SKM-1 treated with dmso at 0.1 percent for 144 hours (cell line): ENCODE measurements around the gene NAT8.
"Not testable (repeated sequence)": the region's sequence is repeated elsewhere in the genome, so short reads cannot be mapped to it uniquely, and the experiment has no call there.

Source experiments
- DNase-seq: peaks from one replicate; lab custom pipeline; 2025; ENCODE audit not compliant: unreplicated experiment; lab: John Stamatoyannopoulos, UW

NAT8 gene, protein sequence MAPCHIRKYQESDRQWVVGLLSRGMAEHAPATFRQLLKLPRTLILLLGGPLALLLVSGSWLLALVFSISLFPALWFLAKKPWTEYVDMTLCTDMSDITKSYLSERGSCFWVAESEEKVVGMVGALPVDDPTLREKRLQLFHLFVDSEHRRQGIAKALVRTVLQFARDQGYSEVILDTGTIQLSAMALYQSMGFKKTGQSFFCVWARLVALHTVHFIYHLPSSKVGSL

GRCh38 chr2:73642338-73643018 is at the start of gene NAT8:
TSS of gene NAT8 (minus strand) at chr2:73642422. CDS start at chr2:73641628, 794 bp downstream.
- no peak for DNase-seq

DNA sequence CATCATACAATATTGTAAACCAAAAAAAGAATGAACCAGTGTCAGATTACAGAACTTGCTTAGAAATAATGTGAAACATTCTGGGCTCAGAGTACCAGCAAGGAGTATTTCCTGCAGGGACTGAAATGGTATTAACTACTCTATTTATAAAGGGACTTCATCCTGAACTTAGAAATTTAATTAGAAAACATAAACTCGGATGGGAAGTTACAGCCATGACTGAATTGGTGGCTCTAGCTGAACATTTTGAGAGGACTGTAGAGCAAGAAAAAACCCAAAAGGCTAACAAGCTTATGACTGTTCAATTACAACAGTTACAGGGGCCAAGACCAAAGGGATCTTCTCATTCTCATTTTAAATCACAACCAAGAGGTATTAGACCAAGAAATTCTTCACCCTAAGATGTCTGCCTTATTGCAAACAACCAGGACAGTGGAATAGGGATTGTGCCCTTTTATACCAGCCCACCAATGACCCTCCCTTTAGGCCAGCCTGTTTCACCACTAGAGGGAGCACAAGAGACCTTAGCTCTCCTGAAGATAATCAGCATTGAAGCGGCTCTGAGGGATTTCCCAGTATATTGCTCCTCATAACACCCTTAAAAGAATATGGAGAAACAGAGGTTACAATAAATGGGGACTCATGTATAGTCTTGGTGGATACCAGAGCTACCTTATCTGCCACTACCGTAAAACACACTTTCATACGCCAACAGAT is 48.3 kb upstream of the NAT8 start:
- DNase-seq: not testable (repeated sequence)

DNA sequence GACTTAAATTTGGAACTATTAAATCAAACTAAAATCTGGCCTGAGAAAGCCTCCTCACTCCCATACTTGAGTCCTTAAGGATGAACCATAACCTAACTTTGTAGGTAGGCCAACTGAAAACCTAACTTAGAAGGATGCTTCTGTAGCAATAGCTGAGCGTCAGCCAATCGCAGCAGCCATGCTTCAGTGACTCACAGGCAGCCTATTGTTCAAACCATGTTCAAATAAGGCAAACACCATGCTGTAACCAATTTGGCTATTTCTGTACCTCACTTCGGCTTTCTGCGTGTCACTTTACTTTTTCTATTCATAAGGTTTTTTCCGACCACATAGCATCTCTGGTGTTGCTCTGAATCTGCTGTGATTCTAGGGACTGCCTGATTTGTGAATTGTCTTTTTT is 46.3 kb upstream of the NAT8 start:
- not testable (repeated sequence) for DNase-seq

DNA sequence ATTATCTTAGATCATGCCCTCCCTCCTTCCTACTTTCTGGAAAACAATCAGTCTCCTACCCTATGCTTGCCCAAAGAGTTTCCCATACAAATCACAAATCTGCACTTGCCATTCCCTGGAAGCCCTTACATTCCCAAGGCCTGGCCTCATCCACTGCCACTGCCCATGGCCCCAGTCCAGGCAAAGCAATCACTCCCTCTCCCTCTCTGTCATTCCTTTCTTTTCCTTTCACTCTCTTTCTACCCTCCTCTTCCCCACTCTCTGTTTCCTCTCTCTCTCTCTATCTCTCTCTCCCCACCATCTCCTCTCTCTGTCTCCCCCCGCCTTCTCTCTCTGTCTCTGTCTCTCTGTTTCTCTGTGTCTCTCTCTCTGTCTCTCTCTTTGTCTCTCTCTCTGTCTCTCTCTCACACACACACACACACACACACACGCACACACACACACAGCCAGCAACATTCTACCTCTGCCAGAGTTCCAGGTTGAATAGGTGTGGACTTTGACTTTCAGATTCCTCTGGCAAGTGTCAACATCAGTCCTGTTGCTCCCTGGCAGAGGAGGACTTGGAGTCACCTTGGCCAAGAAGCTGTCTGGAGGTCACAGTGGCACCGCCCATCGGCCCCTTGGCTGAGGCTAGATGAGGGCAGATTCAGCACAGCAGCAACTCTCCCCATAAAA is 43.7 kb upstream of the NAT8 start:
- no peak for DNase-seq

- not testable (repeated sequence) for DNase-seq
Measured at GRCh38 chr2:73684905-73685304, 42.7 kb upstream of the NAT8 start.

GRCh38 chr2:73684325-73684724 is 42.1 kb upstream of the NAT8 start:
- not testable (repeated sequence) for DNase-seq

- DNase-seq: peak; percentile 27
Measured at GRCh38 chr2:73679951-73680571, 37.8 kb upstream of the NAT8 start.

GRCh38 chr2:73679237-73679636 is 37.0 kb upstream of the NAT8 start:
- DNase-seq: not testable (repeated sequence)

DNA sequence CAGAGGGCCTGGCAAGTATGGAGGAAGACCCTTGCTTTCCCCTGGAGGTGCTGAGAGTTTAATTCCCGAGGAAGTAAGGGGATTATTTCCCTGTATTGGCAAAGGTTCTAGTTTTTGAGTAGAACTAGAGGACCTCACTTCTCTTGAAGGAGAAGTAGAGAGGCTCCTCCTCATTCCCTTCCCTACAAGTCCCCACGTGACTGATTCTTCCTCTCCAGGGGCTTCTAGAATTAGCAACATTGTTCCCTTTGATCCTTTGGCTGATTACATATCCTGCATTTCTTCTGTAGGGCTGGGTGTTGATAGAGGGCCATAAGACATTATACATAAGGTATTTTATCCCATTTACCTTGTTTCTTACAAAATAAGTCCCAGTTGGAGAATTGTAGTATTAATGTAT is 35.8 kb upstream of the NAT8 start:
- DNase-seq: not testable (repeated sequence)

DNA sequence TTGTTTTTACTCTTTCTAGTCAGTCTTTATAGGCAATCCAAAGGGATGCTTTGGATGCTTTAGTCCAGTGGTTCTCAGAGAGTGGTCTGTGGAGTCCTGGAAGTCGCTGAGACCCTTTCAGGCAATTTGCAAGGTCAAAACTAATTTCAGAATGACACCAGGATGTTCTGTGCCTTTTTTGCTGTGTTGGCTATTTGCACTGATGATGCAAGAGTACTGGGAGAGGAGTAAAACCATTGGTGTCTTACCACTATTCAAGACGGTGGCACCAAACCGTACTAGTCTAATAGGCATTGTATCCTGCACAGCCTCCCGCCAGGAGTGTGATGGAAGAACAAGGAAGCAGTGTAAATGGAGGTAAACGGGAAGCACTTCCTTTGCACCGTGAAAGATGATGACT is 34.0 kb upstream of the NAT8 start:
- not testable (repeated sequence) for DNase-seq

GRCh38 chr2:73674696-73675157 is 32.5 kb upstream of the NAT8 start:
- not testable (repeated sequence) for DNase-seq

DNA sequence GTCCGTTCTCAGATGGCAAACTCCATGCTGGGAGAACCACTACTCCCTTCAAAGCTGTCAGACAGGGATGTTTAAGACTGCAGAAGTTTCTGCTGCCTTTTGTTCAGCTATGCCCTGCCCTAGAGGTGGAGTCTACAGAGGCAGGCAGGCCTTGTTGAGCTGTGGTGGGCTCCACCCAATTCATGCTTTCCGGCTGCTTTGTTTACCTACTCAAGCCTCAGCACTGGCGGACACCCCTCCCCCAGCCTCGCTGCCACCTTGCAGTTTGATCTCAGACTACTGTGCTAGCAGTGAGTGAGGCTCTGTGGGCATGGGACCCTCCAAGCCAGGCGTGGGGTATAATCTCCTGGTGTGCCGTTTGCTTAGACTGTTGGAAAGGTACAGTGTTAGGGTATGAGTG is 27.8 kb upstream of the NAT8 start:
- not testable (repeated sequence) for DNase-seq

DNA sequence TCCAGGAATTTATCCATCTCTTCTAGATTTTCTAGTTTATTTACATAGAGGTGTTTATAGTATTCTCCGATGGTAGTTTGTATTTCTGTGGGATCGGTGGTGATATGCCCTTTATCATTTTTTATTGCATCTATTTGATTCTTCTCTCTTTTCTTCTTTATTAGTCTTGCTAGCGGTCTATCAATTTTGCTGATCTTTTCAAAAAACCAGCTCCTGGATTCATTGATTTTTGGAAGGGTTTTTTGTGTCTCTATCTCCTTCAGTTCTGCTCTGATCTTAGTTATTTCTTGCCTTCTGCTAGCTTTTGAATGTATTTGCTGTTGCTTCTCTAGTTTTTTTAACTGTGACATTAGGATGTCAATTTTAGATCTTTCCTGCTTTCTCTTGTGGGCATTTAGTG is 25.0 kb upstream of the NAT8 start:
- not testable (repeated sequence) for DNase-seq

GRCh38 chr2:73654175-73654574 is 12.0 kb upstream of the NAT8 start:
- DNase-seq: no peak

- DNase-seq: no peak
Measured at GRCh38 chr2:73652348-73652747, 10.1 kb upstream of the NAT8 start.

DNA sequence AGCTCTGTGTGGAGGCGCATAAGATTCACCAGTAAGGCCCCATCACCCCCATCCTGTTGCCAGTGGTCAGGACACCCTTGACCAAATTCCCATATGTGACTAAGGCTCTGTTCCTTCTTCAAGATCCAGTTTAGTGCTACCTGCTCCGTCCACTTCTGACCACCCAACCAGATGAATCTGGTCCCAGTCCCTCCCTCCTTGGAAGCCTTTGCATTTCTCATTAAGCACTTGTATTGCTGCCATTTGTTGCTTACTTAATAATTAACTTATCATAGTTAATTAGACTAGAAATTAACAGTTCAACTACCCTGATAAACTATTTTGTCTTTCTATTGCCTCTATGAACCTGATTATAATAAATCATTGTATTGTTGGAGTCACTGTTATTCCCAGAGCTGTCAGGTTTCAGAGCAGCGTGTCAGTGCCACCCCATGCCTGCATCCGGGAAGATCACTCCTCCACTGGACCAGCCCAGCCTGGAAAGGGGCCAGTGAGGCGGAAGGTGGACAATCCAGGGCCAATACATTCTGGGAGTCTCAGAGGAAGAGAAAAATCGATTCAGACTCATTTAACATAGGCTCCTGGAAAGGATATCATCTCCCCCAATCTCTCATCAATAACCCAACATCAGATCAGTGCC is 9.5 kb upstream of the NAT8 start:
- no peak for DNase-seq

DNA sequence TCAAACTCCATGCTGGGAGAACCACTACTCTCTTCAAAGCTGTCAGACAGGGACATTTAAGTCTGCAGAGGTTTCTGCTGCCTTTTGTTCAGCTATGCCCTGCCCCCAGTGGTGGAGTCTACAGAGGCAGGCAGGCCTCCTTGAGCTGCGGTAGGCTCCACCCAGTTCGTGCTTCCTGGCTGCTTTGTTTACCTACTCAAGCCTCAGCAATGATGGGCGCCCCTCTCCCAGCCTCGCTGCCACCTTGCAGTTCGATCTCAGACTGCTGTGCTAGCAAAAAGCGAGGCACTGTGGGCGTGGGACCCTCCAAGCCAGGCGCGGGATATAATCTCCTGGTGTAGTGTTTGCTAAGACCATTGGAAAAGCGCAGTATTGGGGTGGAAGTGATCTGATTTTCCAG is 5.5 kb upstream of the NAT8 start:
- not testable (repeated sequence) for DNase-seq

GRCh38 chr2:73641767-73642062 is 507 bp downstream of the NAT8 start:
- DNase-seq: no peak

- DNase-seq: no peak
Measured at GRCh38 chr2:73640946-73641766, 1.1 kb downstream of the NAT8 start.

- DNase-seq: no peak
Measured at GRCh38 chr2:73640511-73640911, 1.7 kb downstream of the NAT8 start.
